ENCODE data around the gene HTR1D. TPM values are rescaled to one million over a fixed set of nuclear protein-coding genes. Genes with fewer than 3 reads are reported as not detected.

The HTR1D gene
- total RNA-seq, 1 donor from 2014 or later: 0.08 TPM

DNA sequence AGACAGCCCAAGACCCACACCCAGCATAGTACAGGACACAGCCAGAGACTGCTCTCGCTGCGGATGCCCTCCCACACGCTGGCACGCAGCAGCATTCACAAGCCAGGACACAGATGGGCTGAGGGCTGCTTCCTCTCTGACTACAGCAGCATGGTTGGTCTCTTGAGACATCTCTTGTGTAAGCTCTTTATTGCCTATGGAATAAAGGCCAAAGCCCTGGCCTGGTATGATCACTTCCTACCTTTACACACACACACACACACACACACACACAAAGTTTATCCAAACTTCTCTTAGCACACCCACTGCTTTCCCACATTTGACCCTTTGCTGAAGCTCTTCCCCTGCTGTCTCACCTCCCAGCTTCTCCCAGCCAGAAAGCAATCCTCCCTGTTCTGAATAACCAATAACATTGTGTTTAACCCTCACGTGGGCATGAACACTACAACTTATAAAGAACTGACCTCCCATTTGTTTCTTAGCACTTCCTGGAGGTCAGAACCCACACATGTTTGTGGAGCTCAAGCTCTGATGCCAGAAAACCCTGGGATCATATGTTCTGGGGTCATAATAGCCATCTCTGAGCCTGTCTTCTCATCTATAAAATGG is 47.5 kb downstream of the HTR1D start:
- H3K4me1 ChIP-seq: peaks cover 48% of the 10 kb centered on the region

DNA sequence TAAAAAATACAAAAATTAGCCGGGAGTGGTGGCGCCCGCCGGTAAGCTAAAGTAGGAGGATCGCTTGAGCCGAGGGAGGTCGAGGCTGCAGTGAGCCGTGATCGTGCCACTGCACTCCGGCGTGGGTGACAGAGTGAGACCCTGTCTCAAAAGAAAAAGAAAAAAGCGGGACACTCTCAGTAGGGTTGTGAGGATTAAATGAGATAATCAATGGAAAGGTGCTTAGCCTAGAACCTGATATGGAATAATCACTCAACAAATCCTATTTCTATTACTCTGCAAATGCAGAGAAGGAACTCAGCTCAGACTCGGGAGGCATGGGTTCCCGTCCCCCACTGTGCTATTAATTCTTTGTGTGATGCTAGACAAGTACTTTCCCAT is 48.1 kb downstream of the HTR1D start:
- peak overlapping the region; percentile 96 for H3K27ac ChIP-seq (replicated peaks)
- H3K36me3 ChIP-seq: no peaks in the 10 kb centered on the region
- DNase-seq: no peak
- intact Hi-C loops (cut with micrococcal nuclease): no loop called here
- TF ChIP-seq, protein P1, sequence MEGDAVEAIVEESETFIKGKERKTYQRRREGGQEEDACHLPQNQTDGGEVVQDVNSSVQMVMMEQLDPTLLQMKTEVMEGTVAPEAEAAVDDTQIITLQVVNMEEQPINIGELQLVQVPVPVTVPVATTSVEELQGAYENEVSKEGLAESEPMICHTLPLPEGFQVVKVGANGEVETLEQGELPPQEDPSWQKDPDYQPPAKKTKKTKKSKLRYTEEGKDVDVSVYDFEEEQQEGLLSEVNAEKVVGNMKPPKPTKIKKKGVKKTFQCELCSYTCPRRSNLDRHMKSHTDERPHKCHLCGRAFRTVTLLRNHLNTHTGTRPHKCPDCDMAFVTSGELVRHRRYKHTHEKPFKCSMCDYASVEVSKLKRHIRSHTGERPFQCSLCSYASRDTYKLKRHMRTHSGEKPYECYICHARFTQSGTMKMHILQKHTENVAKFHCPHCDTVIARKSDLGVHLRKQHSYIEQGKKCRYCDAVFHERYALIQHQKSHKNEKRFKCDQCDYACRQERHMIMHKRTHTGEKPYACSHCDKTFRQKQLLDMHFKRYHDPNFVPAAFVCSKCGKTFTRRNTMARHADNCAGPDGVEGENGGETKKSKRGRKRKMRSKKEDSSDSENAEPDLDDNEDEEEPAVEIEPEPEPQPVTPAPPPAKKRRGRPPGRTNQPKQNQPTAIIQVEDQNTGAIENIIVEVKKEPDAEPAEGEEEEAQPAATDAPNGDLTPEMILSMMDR (IDR thresholded peaks at IDR 0.05; ENCODE audit: borderline replicate concordance): no peak
- no peaks in the 10 kb centered on the region for H3K9me3 ChIP-seq (replicated peaks)
- peak overlapping the region; percentile 96 for H3K4me3 ChIP-seq
- no peaks in the 10 kb centered on the region for H3K27me3 ChIP-seq (ENCODE audit: low read depth)
- H3K4me1 ChIP-seq: peaks cover 55% of the 10 kb centered on the region

More for the DNA sequence above, 47.5 kb downstream of the HTR1D start:
- peak overlapping the region; percentile 96 for H3K4me3 ChIP-seq
- TF ChIP-seq, protein P1 (IDR thresholded peaks at IDR 0.05; ENCODE audit: borderline replicate concordance): no peak
- no peaks in the 10 kb centered on the region for H3K36me3 ChIP-seq
- H3K27ac ChIP-seq (replicated peaks): peak overlapping the region; percentile 96
- intact Hi-C loops (cut with micrococcal nuclease): no loop called here
- no peaks in the 10 kb centered on the region for H3K9me3 ChIP-seq (replicated peaks)
- no peaks in the 10 kb centered on the region for H3K27me3 ChIP-seq (ENCODE audit: low read depth)
- peak; percentile 64 for DNase-seq

DNA sequence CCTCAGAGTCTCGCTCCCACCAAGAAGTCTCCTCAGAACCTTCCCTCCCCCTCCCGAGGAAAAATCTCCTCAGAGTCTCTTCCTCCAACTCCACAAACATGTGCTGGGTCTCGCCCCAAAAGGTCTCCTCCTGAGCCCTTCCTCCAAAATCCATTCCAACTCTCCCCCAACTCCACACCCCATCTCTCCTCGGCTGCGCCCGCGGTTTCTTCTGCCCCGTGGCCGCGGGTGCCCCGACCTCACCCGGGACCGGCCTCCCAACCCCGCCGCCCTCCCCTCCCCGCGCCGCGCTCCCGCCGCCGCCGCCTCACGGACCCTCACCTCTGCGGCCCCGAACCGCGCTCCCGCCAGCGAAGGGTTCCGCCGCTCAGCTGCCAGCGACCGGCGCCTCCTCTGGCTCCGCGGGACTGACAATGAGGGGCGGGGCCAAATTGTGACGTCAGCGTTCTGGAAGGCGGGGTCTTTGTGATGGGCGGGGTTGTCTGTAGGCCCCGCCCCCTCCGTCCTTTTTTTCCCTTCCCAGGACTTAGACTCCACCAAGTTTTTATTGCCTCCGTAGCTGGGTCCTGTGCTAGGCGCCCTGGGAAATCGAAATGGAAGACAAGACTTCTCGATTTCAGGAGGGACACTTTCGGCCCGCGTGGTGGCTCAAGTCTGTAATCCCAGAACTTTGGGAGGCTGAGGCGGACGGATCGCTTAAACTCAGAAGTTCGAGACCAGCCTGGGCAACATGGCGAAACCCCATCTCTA is 48.7 kb downstream of the HTR1D start, which contains the start of gene LUZP1:
Gene LUZP1 (minus strand): TSS at position 412 of the 750 bp plus-strand sequence.
- H3K27ac ChIP-seq (replicated peaks): peak within 1 kb of the TSS; percentile 96
- H3K9me3 ChIP-seq (replicated peaks): no peaks in the 10 kb centered on the region
- intact Hi-C loops (cut with micrococcal nuclease): no loop called here
- no peaks in the 10 kb centered on the region for H3K27me3 ChIP-seq (ENCODE audit: low read depth)
- H3K4me1 ChIP-seq: peaks cover 60% of the 10 kb centered on the region
- peak; percentile 90 for DNase-seq
- TF ChIP-seq, protein P1 (IDR thresholded peaks at IDR 0.05; ENCODE audit: borderline replicate concordance): no peak
- no peaks in the 10 kb centered on the region for H3K36me3 ChIP-seq
- peak within 1 kb of the TSS; percentile 96 for H3K4me3 ChIP-seq

DNA sequence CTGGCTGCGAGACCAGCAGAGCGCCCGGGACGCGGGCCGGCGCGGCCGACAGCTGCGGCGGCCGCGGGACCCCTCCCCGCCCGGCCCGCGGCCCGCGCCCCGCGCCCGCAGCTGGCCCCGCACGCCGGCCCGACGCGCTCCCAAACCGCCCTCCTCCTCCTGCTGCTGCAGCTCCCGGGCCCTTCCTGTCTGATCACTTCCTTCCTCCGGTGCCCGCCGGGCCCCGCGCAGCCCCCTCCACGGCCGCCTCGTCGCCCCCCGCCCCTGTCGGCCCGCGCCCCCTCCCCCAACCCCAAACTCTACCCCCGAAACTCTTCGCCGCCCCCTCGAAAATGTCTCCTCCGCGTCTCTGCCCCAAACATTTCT is 49.2 kb downstream of the HTR1D start:
- H3K4me1 ChIP-seq: peaks cover 66% of the 10 kb centered on the region
- TF ChIP-seq, protein P1 (IDR thresholded peaks at IDR 0.05; ENCODE audit: borderline replicate concordance): no peak
- H3K27me3 ChIP-seq (ENCODE audit: low read depth): no peaks in the 10 kb centered on the region
- intact Hi-C loops (cut with micrococcal nuclease): no loop called here
- no peaks in the 10 kb centered on the region for H3K9me3 ChIP-seq (replicated peaks)
- DNase-seq: peak; percentile 41
- H3K27ac ChIP-seq (replicated peaks): peak overlapping the region; percentile 96
- H3K36me3 ChIP-seq: no peaks in the 10 kb centered on the region
- H3K4me3 ChIP-seq: peak overlapping the region; percentile 96

DNA sequence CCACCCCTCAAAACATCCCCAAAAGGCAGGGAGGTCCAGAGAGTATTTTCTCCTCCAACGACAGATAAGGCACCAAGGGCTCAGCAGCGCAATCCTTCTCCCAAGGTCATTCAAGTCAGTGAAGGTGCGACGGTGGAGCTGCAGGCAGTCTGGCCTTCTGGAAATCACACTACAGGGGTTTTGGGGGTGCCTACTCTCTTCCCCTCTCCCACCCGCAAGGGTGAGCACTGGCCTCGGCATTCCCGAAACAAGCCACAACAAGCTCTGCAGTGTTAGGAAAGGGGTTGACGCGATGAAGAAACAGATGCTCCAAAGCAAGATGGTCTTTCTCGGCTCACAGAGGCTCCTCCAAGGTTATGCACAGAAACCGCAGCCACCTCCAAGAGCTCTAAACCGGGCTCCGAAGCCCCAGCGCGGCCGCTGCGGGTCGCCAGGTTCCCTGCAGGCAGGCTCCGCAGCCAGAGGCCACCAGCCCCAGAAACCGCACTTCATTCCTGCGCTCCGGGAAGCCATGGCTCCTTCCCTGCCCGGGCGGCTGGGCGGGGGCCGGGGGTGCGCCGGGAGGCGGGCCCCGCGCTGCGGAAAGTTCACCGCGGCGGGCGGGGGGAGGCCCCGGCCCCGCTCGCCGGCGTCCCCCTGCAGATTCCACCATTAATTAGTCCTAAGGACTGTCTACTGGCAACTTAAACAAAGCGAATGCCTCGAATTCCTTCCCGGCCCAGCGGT is 49.8 kb downstream of the HTR1D start:
- H3K27ac ChIP-seq (replicated peaks): peak overlapping the region; percentile 96
- DNase-seq: peak; percentile 50
- intact Hi-C loops (cut with micrococcal nuclease): no loop called here

More for the DNA sequence above, 49.8 kb downstream of the HTR1D start:
- Histone ChIP-seq H3K36me3 (no peaks in the 10 kb centered on the region), H3K27me3 (ENCODE audit: low read depth) (no peaks in the 10 kb centered on the region), H3K4me1 (peaks cover 71% of the 10 kb centered on the region), H3K9me3 (replicated peaks) (no peaks in the 10 kb centered on the region), H3K4me3 (peak overlapping the region; percentile 96)
- TF ChIP-seq, protein P1 (IDR thresholded peaks at IDR 0.05; ENCODE audit: borderline replicate concordance): no peak
